ENCODE data around the gene PRDM16.
A peak's percentile ranks its signal among the peaks of the same experiment; 100 is the strongest.

The PRDM16 gene

DNA sequence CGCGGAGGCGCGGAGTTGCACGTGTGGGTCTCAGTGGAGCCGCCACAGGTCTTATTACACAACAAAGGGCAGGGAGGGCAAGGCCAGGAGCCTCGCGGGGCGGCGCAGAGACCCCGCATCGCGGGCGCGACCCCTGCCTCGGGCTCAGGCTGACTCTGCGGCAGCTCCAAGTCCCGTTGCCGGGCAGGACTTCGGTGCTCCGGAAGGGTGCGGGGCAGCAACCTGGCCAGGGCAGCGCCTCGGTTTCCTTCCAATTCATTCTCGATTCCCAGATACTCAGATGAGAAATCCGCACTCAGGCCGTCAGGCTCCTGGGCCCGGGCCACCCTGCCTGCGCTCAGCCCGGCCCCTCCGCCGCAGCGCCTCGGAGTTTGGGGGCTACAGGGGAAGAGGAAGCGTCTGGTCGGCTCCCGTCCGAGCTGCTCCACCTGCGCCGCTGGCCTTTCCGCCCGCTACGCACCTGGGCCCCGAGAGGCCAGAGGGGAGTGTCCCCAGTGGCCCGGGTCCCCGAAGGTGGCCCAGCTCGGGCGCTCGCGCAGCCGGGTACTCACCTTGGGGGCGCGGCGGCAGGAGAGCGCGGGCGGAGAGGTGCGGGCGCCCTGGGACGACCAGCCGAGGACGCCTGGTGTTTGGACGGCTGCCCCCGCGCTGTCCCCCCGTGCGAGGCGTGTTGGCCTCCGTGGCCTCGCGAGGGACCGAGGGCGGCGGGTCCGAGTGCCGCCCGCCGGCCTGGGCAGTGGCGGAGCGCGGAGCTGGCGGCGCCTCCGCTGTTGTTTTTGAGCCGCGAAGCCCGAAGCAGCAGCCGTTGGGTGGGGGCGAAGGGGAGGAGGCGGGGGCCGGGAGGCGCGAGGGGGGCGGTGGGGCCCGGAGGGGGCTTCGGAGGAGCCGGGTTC, 1.1 kb upstream of the PRDM16 start:
- FAIRE-seq (no peak), DNase-seq (ENCODE audit: low spot score) (no peak)

DNA sequence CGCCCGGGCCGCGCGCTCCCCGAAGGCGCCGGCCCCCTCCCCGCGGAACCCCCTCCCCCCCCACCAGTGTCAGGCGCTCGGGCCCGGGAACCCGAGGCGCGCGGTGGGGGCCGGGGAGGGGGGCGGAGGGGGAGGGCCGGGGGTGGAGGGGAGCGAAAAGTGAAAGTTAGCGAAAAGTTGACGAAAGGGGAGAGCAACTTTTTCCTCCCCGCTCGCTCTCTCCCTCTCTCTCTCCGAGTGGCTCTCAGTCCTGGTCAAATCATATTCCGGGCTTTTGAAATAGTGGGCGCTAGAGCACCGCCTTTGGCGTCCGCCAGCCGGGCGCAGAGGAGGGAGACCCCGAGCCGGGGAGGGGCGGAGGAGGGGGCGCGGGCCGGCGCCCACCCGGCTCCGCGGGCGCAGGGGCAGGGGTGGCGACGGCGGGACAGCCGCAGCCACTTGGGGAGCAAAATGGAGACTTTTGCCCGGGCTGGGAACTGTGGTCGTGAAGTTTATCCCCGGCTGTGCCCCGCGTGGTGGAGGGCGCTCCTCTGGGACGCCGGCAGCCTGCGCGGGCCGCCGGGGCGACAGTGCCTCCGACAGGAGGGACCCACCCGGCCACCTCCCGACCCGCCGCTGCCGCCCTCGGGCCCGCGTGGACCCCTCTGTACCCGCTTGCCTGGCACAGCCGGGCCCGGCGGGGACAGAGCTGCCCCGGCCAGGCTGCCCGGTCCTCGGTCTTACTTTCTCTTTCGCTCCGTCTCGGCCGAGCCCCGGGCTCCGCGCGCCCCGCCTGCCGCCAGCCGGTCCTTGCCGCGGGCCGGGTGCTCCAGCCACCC, 697 bp downstream of the PRDM16 start:
- no peak for FAIRE-seq
- peak; percentile 59 for DNase-seq (ENCODE audit: low spot score)

DNA sequence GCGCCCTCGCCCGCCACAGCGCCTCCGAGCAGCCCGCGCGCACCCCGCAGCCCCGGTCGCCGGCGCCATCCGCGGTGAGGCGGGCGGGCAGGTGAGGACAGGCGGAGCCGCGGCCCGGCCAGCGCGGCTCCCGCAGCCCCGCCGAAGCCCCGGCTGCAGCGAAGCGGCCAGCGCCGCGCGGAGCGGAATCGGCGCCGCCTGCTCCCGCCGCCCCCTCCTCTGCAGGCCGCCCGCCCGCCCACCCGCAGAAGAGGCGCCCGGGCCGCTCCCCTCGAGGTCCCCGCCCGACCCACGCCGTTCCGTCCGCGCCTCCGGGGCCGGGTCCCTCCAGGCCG, 1.3 kb downstream of the PRDM16 start:
- FAIRE-seq = no peak
- DNase-seq (ENCODE audit: low spot score) = no peak

DNA sequence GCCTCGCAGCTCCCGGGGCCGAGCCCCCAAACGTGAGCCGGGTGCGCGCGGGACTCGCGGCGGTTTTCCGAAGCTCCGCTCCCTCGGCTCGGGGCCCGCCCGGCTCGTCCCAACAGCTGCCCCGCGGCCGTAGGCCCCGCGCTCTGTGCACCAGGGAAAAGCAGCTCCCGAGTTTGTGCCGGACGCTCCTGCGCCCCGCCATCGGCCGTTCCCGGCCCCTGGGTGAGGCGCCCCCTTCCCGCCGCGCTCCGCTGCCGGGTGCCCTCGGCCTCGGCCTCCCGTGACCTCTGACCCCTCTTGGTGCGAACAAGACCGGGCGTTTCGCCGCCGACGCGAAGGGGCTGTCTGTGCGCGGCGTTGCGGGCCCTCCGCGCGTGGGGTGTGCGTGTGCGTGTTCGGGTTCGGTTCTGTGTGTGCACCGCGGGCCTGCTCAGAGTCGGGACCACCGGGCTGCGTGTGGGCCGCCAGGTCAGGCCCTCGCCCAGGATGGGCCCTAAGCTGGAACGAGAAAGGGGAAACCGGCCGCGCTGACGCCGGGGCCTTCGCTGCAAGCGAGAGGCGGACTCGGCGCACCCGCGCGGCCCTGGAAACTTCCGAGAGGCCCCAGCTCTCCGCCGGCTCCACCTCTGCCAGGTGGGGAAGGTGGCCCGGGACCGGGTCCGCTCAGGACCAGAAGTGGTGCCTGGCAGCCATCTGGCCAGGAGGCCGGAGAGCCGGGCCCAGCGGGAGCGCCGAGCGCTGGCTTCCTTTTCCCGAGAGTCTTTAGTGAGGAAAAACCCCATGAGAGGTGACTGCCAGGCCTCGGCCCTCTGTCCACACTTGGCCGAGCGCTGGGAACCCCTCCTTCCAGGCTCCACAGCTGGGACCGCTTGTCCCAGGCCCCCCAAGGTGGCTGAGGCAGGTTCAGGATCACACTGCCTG, 1.9 kb downstream of the PRDM16 start:
- no peak for FAIRE-seq
- DNase-seq (ENCODE audit: low spot score) = no peak

DNA sequence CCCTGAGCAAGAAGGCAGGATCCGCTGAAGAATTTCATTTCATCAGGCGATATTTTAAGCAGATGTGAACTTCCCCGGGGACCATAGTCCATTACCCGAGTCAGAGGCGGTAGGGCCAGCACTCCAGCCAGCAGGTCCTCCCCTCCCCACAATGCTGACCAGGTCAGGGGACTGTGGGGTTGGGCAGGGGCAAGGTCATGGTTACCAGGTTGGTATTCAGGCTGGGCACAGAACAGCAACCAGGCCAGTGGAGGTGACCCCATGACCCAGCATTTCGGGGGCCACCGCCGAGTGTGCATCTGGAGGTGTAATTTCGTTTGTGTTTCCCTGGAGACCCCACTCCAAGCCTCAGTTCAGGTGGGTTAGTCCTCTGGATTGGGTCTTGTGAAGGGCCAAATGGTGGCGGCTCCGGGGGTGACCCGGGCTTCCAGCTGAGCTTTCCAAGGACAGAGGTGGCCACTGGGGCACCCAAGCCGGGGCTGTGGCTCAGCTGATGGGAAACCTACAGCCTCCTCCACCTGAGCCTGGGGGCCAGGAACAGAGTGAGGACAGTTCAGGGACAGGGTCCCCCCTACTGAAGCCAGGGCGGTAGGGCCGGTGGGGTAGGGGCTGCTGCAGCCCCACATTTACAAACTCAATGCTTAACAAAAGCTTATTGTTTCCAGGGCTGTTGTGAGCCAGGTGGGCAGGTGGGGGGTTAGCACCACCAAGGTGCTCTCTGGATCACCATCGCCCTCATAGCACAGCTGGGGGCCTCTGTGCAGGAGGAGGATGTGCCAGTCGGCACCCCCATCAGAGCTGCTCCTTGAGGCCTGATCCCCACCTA, 2.8 kb downstream of the PRDM16 start:
- FAIRE-seq (no peak), DNase-seq (ENCODE audit: low spot score) (no peak)

DNA sequence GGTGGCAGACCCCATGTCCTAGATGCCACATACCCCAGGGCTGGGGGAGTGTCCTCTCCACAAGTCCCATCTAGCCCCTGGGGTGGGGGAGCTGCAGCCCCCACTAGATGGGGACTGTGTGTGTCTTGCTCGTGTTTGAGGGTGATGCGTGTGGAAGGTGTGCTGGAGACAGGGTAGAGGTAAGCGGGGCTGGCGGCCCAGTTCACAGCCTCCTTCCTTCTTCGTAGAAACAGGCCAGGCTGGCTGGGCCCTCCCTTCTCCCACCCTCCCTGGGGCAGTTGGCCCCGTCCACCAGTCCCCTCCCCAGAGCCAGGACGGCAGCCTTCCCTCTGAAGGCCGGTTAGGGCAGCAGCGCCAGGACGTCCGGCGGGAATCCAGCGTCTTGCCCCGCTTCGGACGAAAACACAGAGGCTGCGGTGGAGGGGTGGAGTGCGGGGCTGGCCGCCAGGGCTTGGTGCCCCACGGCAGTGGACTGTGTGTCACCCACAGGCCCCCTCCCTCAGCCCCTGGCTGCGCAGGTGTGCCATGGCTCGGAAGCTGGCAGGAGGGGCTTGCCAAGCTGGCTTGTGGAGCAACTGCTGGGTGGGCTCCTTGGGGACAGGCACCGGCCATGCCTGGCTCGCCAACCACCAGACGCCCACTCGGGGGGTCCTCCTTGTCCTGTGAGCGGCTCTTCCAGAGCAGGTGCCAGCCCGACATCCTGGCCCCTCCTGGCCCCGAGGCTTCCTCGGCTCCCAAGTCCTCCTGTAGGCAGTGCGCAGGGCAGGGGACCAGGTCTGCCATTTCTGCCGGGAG, 3.6 kb downstream of the PRDM16 start:
- no peak for DNase-seq (ENCODE audit: low spot score)
- FAIRE-seq = no peak

DNA sequence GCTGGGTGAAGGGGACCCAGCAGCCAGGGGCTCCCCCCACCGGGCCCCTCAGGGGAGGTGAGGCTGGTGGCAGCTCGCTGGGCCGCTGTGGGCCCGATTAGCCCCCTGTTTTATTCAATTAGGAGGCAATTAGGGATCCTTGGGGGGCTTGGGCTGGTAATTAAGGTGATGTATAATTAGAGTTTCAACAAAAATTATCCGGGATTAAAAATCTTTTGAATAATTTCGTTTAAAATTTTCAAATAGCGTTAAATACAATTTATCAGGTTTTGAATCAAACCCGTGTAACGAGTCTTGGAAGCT, 4.1 kb downstream of the PRDM16 start:
- DNase-seq (ENCODE audit: low spot score) (no peak), FAIRE-seq (no peak)

DNA sequence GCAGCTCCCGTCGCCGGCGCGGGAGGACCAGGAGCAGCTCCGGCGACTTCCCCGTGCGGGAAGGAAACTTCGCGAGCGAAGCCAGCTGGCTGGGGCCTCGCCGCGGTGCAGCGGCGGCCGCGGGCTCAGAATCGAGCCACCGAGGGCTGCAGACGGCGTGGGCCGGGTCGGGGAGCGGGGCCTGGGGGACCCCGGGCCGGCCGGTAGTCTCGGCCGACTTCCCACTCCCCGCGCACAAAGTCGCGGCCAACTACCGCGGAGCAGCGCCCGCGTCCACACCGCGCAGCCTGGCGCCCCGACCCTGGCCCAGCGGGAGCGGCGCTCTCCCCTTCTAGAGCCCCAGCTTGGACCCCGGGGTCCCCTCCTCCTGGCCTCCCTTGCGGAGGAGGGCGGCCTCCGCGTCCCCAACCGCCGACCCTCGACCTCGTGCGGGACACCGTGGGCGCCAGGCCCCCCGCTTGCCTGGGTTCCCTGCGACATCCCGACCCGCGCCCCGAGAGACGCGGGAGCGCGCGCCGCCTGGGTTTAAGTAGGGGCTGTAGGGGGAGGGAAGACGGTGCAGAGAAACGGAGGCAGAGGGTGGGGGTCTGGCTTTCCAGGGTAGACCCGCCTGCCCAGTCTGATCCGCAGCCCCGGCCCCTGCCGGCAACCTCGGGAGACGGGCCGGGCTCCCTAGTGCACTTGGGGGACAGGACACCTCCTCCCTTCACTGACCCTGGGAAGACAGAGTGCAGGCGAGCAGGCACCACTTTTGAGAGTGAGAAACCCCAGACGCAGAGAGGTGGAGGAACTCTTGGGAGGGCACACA, 4.7 kb downstream of the PRDM16 start:
- DNase-seq (ENCODE audit: low spot score) (no peak), FAIRE-seq (no peak)

DNA sequence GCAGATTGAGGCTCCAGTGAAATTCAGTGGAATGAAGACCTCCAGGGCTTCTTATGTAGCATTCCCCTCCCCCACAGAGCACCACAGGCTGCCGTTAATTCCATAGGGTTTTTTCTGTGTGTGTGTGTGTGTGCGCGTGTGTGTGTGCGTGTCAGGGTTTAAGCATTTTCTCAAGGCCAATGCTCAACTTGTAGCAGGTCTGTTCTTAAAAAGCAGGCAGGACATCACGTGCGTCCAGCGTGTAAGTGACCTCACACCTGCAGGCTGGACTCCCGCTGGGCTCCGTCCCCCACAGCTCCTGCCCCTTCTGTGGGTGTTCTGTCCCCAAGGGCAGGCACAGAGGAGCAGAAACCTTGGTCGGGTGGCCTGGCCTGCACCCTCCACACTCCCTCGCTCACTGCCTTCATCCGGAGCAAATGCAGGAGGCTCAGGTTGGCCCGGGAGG, 5.3 kb downstream of the PRDM16 start:
- DNase-seq (ENCODE audit: low spot score) (no peak), FAIRE-seq (no peak)

DNA sequence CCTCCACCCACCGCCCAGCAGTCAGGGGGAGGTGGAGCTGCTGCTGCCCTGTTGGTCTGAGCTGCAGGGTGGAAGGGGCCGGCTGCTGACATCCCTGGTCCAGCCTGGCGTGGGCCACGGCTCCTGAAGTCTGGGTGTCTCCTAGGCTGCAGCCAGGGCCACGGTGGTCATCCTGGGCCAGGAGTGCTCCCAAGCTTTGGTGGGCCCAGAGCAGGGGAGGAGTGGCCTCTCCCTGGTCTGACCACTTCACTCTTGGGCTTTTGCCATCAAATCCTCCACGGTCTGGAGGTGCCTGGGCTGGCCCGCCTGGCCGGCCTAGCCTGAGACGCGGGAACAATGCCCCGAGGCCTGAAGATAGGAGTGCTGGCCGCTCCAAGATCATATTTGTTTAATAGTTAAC, 5.8 kb downstream of the PRDM16 start:
- DNase-seq (ENCODE audit: low spot score) = no peak
- FAIRE-seq = no peak

DNA sequence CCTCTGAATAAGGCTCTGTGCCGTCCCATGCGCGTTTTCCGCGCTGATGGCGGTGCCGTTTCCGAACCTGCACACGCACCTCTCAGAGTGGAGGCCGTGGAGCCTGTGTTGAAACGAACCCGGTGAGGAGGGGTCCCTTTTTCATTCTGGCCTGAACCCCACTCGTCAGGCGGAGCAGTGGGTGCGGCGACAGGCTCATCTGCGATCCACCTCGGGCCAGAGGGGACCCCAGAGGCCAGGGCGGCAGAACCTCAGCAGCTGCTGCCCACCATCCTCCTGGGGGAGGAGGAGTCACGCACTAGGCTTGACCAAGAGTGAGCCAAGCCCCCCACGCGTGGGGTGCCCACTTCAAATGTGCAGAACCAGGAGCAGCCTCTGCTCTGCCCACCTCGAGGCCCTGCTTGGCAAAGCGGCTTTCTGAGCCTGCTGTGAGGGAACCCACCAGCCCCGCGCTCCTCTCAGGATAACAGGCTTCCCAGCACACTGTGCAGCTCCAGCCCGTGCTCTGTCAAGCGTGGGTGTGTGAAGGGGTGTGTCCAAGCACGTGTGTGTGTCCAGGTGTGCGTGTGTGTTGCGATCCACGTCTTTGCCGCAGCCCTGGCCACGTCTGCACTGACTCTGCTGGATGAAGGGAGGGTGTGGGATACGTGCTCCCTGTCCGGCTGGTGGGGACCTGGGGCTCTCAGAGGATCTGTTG, 6.8 kb downstream of the PRDM16 start:
- FAIRE-seq = no peak
- DNase-seq (ENCODE audit: low spot score) = no peak

DNA sequence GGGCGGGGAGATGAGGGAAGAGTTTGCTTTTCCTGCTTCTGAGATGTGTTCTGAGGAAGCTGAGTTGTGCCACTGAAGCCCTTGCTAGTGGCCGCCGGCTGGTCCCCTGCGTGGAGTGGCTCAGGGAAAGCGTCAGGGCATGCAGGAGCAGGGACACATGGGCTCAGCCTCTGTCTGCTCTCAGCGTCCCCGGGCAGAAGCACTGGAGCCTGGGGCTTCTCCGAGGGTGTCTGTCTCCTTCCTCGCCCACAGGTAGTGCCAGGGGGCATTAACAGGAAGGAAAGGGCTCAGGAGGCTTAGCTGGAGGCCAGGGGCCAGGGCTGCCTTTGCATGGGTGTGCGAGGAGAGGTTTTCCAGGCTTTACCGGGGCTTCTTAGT, 7.3 kb downstream of the PRDM16 start:
- DNase-seq (ENCODE audit: low spot score) (no peak), FAIRE-seq (no peak)

DNA sequence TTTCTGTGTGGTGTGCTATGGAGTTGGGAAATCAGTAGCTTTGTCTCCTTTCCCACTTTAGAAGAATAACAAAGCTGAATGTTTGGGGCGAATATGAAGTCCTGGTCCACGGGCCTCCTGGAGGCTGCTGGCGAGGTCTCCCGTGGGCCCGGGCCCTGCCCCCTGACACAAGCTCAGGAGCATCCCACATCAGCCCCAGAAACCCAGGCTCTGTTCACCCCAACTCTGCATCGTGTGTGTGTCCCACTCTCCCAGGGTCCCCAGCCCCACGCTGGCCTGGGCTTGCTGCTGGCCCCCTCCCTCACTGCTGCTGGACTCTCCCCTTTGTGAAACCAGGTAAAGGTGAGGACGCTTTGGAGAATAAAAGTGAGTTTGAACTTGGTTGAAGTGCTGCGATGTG, 8.1 kb downstream of the PRDM16 start:
- no peak for FAIRE-seq

DNA sequence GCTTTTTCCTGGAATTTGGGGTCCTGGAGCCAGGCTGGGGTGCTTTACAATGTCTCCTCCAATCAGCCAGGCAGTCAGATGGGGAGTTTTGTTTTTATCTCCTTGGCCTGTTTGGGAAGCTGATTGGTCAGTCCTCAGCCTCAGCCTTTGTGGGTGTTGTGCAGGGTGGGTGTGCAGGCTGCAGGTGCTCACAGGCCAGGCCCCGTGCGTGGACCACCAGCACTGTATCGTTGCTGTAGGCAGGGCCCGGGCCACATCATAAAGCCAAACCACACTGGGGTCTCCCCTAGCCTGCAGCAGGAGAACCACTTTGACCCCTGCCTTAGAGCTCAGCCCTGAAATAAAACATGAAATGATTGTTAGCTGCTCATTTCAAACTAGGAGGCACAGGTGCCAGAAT, 8.6 kb downstream of the PRDM16 start:
- no peak for DNase-seq (ENCODE audit: low spot score)

More for the DNA sequence above, 8.1 kb downstream of the PRDM16 start:
- no peak for DNase-seq (ENCODE audit: low spot score)

DNA sequence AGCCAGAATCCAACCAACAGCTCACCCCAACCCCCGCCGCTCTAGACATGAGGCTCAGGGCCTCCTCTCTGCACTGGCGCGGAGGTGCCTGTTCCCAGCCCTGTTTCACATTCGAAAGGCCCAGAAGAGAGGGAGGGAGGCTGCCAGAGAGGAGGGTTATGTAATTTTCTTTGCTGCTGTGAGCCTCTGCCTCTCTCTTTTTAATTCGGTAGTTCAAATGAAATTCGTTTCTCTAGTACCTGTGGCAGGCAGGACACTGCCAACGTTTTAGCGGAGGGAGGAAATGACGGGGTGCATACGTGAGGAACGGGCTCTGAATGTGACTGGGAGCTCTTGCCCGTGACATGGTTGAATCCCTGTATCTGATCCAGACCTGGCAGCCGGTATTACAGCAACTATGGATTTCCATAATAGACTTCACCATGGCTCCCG, 9.4 kb downstream of the PRDM16 start:
- no peak for DNase-seq (ENCODE audit: low spot score)
- no peak for FAIRE-seq

More for the DNA sequence above, 8.6 kb downstream of the PRDM16 start:
- no peak for FAIRE-seq

DNA sequence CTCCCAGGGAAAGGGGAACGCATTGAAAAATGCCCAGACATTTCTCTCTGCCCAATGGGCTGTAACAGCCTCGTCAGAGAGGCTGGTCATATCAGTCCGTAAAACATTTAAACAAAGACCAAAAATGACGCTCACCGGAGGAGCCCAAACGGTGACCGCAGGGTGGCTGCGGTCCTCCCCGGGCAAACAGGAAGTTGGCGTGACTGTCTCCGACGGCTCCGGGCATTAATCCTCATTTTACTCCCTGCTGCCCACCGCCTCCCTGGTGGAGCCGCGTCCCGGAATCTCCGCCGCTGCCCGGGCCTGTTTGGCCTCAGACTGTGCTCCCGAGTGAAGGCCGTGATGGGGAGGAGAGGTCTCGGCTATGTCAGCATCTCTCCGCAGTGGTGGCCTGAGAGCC, 9.9 kb downstream of the PRDM16 start:
- no peak for DNase-seq (ENCODE audit: low spot score)

DNA sequence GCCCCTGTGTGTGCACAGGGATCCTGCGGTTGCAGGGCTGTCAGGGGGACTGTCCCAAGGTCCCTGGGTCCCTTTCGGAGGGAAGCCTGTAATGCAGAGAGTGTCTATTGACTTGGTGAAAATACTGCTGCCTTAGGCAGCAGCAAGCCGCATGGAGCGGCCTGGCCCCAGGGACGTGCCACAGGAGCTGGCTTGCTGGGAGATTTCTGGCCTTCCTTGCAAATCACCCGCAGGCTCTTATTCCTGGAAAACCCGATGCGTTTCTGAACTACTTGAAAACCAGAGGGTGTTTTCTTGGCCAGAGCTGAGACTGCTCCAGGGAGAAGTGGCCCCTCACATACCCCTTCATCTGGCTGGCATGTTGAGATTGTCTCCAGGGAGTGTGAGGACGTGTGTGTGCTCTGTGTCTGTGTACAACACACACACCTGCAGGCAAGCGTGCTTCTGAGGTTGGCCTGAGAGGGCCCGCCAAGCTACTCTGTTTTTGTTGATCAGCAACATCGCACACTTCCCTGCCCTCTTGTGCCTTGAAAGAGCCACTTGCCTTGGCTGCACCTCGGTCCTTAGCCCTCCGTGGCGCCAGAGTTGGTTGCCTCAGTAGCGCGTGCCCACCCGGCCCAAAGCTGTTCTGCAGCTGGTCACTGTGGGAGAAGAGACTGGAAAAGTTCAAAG, 10.5 kb downstream of the PRDM16 start:
- DNase-seq (ENCODE audit: low spot score) = no peak
- no peak for FAIRE-seq

More for the DNA sequence above, 9.9 kb downstream of the PRDM16 start:
- FAIRE-seq = no peak

Data from urothelium cell line (cell line).